ENCODE results near the gene SOHLH1.

SOHLH1 gene

DNA sequence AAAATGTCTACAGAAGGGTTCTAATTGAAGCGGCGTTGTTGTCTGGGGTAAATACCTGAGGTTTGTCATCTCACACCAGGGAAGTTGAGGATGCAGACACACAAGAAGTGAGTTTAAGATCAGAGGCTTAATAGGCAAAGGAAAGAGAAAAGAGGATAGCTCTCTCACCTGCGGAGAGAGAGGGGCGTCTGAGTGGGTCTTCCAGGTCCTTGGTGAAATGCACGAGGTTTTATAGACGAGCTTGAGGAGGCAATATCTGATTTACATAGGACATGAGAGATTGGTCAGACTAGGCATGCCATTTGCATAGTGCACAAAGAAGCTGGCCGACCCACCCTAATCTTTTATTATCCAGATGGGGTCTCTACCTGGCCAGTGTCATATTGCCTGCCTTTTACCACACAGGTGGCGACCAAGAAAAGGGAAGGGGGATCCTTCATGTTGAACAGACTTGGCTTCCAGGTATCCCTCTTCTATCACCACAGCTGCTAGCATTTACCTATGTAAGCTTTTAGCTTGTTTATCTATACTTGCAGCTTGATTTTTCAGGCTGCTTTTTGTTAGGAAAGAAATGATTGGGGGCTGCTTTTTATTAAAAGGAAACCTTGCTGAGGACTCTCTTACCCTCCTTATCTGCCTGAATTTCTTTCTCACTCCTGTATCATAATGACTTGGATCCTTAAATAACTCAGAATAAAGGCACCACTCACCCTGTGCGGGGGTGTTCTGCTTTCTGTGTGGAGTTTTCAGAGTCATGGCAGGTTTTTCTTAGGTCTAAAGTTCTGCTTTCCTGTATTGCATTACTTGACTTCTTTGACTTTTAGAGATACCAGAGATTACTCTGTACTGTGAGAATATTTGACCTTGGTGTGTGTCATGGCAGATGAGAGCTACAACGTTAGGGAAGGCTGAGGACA lies 50.5 kb downstream of the SOHLH1 start (continued):
- TF ChIP-seq, protein P1, sequence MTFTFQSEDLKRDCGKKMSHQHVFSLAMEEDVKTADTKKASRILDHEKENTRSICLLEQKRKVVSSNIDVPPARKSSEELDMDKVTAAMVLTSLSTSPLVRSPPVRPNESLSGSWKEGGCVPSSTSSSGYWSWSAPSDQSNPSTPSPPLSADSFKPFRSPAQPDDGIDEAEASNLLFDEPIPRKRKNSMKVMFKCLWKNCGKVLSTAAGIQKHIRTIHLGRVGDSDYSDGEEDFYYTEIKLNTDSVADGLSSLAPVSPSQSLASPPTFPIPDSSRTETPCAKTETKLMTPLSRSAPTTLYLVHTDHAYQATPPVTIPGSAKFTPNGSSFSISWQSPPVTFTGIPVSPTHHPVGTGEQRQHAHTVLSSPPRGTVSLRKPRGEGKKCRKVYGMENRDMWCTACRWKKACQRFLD (tag by site-specific recombination; IDR thresholded peaks at IDR 0.05): no peak
- TF ChIP-seq ZNF791 (tag by site-specific recombination; IDR thresholded peaks at IDR 0.05): no peak
- TF ChIP-seq, protein P2, sequence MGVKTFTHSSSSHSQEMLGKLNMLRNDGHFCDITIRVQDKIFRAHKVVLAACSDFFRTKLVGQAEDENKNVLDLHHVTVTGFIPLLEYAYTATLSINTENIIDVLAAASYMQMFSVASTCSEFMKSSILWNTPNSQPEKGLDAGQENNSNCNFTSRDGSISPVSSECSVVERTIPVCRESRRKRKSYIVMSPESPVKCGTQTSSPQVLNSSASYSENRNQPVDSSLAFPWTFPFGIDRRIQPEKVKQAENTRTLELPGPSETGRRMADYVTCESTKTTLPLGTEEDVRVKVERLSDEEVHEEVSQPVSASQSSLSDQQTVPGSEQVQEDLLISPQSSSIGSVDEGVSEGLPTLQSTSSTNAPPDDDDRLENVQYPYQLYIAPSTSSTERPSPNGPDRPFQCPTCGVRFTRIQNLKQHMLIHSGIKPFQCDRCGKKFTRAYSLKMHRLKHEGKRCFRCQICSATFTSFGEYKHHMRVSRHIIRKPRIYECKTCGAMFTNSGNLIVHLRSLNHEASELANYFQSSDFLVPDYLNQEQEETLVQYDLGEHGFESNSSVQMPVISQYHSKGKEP (tag by site-specific recombination; IDR thresholded peaks at IDR 0.05): no peak

DNA sequence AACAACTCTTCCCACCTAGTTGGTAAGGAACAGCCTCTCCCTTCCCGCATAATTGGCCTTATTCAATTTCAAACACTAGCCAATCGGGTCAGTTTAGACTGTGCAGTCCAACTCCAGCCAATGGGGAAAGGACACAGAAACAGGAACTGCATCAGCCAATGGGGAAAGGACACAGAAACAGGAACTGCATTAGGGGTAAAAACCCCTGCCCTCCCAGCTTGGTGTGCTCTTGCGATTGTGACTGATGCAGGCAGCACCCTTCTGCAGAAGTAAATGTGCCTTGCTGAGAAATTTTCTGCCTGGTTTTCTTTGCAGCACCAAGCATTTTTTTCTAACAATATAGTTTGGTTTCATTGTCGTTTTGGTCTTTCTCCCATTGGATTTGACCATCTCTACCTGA lies 51.4 kb downstream of the SOHLH1 start:
- POLR2A ChIA-PET: no interaction called here
- Histone ChIP-seq H3K4me3 (ENCODE audit: low read depth, low read length) (no peak overlapping the region), H3K9me3 (ENCODE audit: control insufficient read depth, insufficient read depth, low read depth, low read length) (no peaks in the 10 kb centered on the region), H3K4me1 (ENCODE audit: control insufficient read depth, insufficient read depth, low read length) (no peaks in the 10 kb centered on the region), H3K36me3 (ENCODE audit: control insufficient read depth in 2 of 2, insufficient read depth in 1 of 2, low read length in 2 of 2) (no peaks in the 10 kb centered on the region), H3K27ac (ENCODE audit: extremely low read depth, low read depth, low read length) (no peak overlapping the region)
- TF ChIP-seq ZNF792 (tag by site-specific recombination; IDR thresholded peaks at IDR 0.05) (no peak), SETDB1 (IDR thresholded peaks at IDR 0.05; ENCODE audit: insufficient read length, low read length) (peak; percentile 98), TRIM28 (IDR thresholded peaks at IDR 0.05; ENCODE audit: borderline replicate concordance, low read length) (peak; percentile 91; the same call in 1 of the 2 replicates)
- CTCF ChIA-PET: no interaction called here

DNA sequence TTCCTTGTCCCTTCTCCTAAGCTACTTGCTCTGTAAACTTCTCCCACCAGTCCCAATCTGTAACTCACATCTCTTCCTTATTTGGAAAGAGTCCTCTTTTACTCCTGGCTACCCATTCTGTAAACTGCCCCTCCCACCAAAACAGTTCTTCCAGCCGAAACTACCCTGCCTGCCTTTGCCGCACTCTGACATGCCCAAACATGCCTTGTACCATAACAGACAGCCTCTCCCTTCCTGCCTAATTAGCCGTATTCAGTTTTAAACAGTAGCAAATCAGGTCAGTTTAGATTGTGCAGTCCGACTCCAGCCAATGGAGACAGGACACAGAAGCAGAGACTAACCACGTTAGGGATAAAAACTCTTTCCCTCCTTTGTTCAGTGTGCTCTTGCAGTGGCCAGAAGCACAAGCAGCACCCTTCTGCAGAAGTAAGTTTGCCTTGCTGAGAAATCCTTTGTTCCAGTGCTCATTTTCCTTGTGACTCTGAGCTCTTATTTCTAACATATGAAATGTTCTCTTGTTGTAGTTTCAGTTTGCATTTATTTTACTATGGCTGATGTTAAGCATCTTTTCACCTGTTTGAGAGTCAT lies 54.6 kb downstream of the SOHLH1 start:
- Histone ChIP-seq H3K36me3 (ENCODE audit: control insufficient read depth in 2 of 2, insufficient read depth in 1 of 2, low read length in 2 of 2) (no peaks in the 10 kb centered on the region), H3K4me3 (ENCODE audit: low read depth, low read length) (no peak overlapping the region), H3K27ac (ENCODE audit: extremely low read depth, low read depth, low read length) (no peak overlapping the region), H3K4me1 (ENCODE audit: control insufficient read depth, insufficient read depth, low read length) (no peaks in the 10 kb centered on the region), H3K9me3 (ENCODE audit: control insufficient read depth, insufficient read depth, low read depth, low read length) (no peaks in the 10 kb centered on the region)
- ChIA-PET POLR2A (interaction anchor here (0.6 kb wide), 1 partner anchor 295 kb away, joined by 3 read pairs; no protein-coding TSS in a partner anchor), CTCF (no interaction called here)
- no peak for TF ChIP-seq ZNF624 (tag by site-specific recombination; IDR thresholded peaks at IDR 0.05)
- TF ChIP-seq SETDB1 (IDR thresholded peaks at IDR 0.05; ENCODE audit: insufficient read length, low read length): peak; percentile 99
- no peak for TF ChIP-seq KLF10 (tag by site-specific recombination; IDR thresholded peaks at IDR 0.05)
- no peak for TF ChIP-seq ZNF248 (tag by site-specific recombination; IDR thresholded peaks at IDR 0.05)
- TF ChIP-seq ZNF211 (tag by site-specific recombination; IDR thresholded peaks at IDR 0.05; ENCODE audit: low read depth): no peak
- TF ChIP-seq MYNN (tag by site-specific recombination; IDR thresholded peaks at IDR 0.05; ENCODE audit: borderline replicate concordance): no peak
- no peak for TF ChIP-seq SP7 (tag by site-specific recombination; IDR thresholded peaks at IDR 0.05)
- no peak for TF ChIP-seq ZNF654 (tag by site-specific recombination; IDR thresholded peaks at IDR 0.05; ENCODE audit: low read depth)
- TF ChIP-seq, protein P3, sequence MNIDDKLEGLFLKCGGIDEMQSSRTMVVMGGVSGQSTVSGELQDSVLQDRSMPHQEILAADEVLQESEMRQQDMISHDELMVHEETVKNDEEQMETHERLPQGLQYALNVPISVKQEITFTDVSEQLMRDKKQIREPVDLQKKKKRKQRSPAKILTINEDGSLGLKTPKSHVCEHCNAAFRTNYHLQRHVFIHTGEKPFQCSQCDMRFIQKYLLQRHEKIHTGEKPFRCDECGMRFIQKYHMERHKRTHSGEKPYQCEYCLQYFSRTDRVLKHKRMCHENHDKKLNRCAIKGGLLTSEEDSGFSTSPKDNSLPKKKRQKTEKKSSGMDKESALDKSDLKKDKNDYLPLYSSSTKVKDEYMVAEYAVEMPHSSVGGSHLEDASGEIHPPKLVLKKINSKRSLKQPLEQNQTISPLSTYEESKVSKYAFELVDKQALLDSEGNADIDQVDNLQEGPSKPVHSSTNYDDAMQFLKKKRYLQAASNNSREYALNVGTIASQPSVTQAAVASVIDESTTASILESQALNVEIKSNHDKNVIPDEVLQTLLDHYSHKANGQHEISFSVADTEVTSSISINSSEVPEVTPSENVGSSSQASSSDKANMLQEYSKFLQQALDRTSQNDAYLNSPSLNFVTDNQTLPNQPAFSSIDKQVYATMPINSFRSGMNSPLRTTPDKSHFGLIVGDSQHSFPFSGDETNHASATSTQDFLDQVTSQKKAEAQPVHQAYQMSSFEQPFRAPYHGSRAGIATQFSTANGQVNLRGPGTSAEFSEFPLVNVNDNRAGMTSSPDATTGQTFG (tag by site-specific recombination; IDR thresholded peaks at IDR 0.05; ENCODE audit: borderline replicate concordance): no peak
- TF ChIP-seq OVOL3 (tag by site-specific recombination; IDR thresholded peaks at IDR 0.05): no peak
- TF ChIP-seq, protein P4, sequence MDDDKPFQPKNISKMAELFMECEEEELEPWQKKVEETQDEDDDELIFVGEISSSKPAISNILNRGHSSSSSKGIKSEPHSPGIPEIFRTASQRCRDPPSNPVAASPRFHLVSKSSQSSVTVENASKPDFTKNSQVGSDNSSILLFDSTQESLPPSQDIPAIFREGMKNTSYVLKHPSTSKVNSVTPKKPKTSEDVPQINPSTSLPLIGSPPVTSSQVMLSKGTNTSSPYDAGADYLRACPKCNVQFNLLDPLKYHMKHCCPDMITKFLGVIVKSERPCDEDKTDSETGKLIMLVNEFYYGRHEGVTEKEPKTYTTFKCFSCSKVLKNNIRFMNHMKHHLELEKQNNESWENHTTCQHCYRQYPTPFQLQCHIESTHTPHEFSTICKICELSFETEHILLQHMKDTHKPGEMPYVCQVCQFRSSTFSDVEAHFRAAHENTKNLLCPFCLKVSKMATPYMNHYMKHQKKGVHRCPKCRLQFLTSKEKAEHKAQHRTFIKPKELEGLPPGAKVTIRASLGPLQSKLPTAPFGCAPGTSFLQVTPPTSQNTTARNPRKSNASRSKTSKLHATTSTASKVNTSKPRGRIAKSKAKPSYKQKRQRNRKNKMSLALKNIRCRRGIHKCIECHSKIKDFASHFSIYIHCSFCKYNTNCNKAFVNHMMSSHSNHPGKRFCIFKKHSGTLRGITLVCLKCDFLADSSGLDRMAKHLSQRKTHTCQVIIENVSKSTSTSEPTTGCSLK (tag by site-specific recombination; IDR thresholded peaks at IDR 0.05): no peak
- peak; percentile 99 for TF ChIP-seq TRIM28 (IDR thresholded peaks at IDR 0.05; ENCODE audit: borderline replicate concordance, low read length)
- TF ChIP-seq ZNF561 (tag by site-specific recombination; IDR thresholded peaks at IDR 0.05; ENCODE audit: borderline replicate concordance): peak; percentile 88
- TF ChIP-seq YY2 (tag by site-specific recombination; IDR thresholded peaks at IDR 0.05): no peak
- TF ChIP-seq ZNF155 (tag by site-specific recombination; IDR thresholded peaks at IDR 0.05): no peak
- TF ChIP-seq ZNF391 (tag by site-specific recombination; IDR thresholded peaks at IDR 0.05; ENCODE audit: borderline replicate concordance, low read depth): no peak
- TF ChIP-seq ZNF629 (tag by site-specific recombination; IDR thresholded peaks at IDR 0.05): no peak
- TF ChIP-seq, protein P5, sequence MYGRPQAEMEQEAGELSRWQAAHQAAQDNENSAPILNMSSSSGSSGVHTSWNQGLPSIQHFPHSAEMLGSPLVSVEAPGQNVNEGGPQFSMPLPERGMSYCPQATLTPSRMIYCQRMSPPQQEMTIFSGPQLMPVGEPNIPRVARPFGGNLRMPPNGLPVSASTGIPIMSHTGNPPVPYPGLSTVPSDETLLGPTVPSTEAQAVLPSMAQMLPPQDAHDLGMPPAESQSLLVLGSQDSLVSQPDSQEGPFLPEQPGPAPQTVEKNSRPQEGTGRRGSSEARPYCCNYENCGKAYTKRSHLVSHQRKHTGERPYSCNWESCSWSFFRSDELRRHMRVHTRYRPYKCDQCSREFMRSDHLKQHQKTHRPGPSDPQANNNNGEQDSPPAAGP (tag by site-specific recombination; IDR thresholded peaks at IDR 0.05): 0 out of 2 replicates have a peak, but pooled peaks have one; percentile 29
